Psoas muscle (tissue), 8 donors: ENCODE data around the gene SPTBN1. TPM values are rescaled to one million over a fixed set of nuclear protein-coding genes. Genes with fewer than 3 reads are reported as not detected.
A peak's percentile ranks its signal among the peaks of the same experiment; 100 is the strongest.

Experiments used
- ATAC-seq, 4 donors: fragments of 200-7000 bp; cut with Tn5 transposase; one replicate each; pipeline ENCODE4 v1.9.1; 2020; ENCODE audit warnings: moderate library complexity in 3 of 4, mild to moderate bottlenecking in 2 of 4
- DNase-seq, 2 donors: peaks; one replicate each; pipeline ENCODE4 v3.0.0-alpha.2; 2020
- H3K27ac ChIP-seq: fragments of 200-600 bp; one replicate; pipeline ENCODE4 v1.8.0; 2022
- H3K27me3 ChIP-seq, 3 donors: fragments of 200-600 bp in 1 of 3; one replicate each; pipeline versions ENCODE4 v1.6.1 to v1.8.0; 2013 to 2022; ENCODE audit warnings: low read length in 2 of 3, mild to moderate bottlenecking in 2 of 3, moderate library complexity in 1 of 3; ENCODE audit not compliant: insufficient read depth in 3 of 3
- H3K36me3 ChIP-seq, 2 donors: fragments of 200-600 bp in 1 of 2; one replicate each; pipeline versions ENCODE4 v1.6.1 to v1.8.0; 2013 to 2022; ENCODE audit warnings: low read depth in 1 of 2, mild to moderate bottlenecking in 1 of 2, moderate library complexity in 1 of 2; ENCODE audit not compliant: insufficient read depth in 1 of 2
- H3K4me1 ChIP-seq: fragments of 200-600 bp; one replicate; pipeline ENCODE4 v1.8.0; 2022
- H3K4me3 ChIP-seq: fragments of 200-600 bp; one replicate; pipeline ENCODE4 v1.8.0; 2022; ENCODE audit warnings: mild to moderate bottlenecking
- H3K9me3 ChIP-seq: fragments of 200-600 bp; one replicate; pipeline ENCODE4 v1.8.0; 2022
- CTCF ChIP-seq: fragments of 200-600 bp; IDR thresholded peaks from one replicate; pipeline ENCODE4 v1.8.0; 2022; ENCODE audit warnings: antibody characterized with exemption
- WGBS, 3 donors: extraction: QIAGEN DNeasy Blood & Tissue Kit; methylation state at CpG; one replicate each; pipeline versions ENCODE4 v1.1.6 to v1.1.7; 2013; 5-methylcytosine and 5-hydroxymethylcytosine counted together
- intact Hi-C, 2 donors: fragments of 100-400 bp; cut with DNase I; formaldehyde crosslinking; loops; one replicate each; pipeline versions ENCODE4 v1.11.0 to v1.14.2; 2022
- polyA plus RNA-seq, 3 donors: library from polyadenylated mRNA; stranded (reverse); fragments of 200-250 nt; gene quantifications; one replicate each; pipeline ENCODE4 v1.2.3, GENCODE V29; 2013
- total RNA-seq, 4 donors: library from RNA; stranded (reverse); fragmentation: NEBNext Ultra II Directional in 2 of 4; extraction: Animal tissue kit (Norgen Biotek cat#: 25700) in 2 of 4; gene quantifications; one replicate each; pipeline versions ENCODE4 v1.2.1 to v1.2.4, GENCODE V29; 2021 to 2023
- donor health status: healthy with polysubstance abuse.
- donor health status: DM: no; HTN: no; CAD: no; lungs with moderate emphysema.
- donor health status: Bipolar disorder and iron deficiency.
- donor health status: healthy.
- donor health status: DM: yes; HTN: yes; CAD: no.
- donor health status: DM: no; HTN: no; CAD: no.
- donor health status: DM: no; HTN: no; CAD: no.
- donor health status: DM: yes; HTN: yes; CAD: no.

Gene SPTBN1
- total and polyA plus RNA-seq, 7 donors: 22.9 to 180 (median 87.8) TPM

GRCh38 chr2:54634564-54635511 is 178.7 kb downstream of the SPTBN1 start:
- Histone ChIP-seq H3K27ac (peak overlapping the region; percentile 70), H3K36me3 (peaks cover 5 to 75% of the 10 kb centered on the region in 2 donors), H3K4me3 (no peak overlapping the region), H3K4me1 (peaks cover 38% of the 10 kb centered on the region), H3K9me3 (no peaks in the 10 kb centered on the region), H3K27me3 (no peaks in the 10 kb centered on the region)
- intact Hi-C loops: no loop called here
- 55 to 60% (median 57%) methylated on average over 16 of the region's 16 CpGs for WGBS, 3 donors
- ATAC-seq (peak; percentile 16 to 62 (median 44)), DNase-seq (peak; percentile 55 to 77)
- TF ChIP-seq CTCF: no peak

DNA sequence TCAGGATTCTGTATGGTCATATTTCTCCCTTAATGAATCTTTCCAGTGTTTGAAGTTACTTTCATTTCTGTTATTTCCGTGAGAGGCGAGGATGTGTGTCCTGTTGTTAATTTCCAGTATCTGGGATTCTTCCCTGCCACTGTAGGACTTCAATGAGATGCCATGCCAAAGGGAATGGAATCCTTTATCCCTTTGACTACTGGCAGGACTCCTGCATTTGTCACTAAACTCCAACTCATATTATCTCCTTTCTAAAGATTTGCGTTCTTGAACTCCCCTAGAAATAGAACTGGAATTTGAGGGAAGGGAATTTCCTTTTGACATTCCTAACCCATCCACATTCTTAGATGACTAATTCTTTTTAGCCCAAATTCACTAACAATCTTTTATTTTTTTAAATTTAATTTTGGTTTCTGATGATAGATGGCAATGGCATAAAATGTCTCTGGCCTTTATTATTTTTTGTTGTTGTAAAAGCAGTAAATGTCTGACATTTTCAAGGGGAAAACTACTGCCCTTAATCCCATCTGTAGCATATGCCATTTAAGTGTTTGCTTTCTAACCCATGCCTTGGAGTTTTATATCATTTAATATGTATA is 179.5 kb downstream of the SPTBN1 start:
- H3K27ac ChIP-seq: peak overlapping the region; percentile 70
- 44 to 58% (median 46%) methylated on average over 3 of the region's 3 CpGs for WGBS, 3 donors
- no peak for ATAC-seq
- no peak for DNase-seq
- intact Hi-C loops: no loop called here
- no peaks in the 10 kb centered on the region for H3K27me3 ChIP-seq
- TF ChIP-seq CTCF: no peak
- no peak overlapping the region for H3K4me3 ChIP-seq
- no peaks in the 10 kb centered on the region for H3K9me3 ChIP-seq
- peaks cover 42% of the 10 kb centered on the region for H3K4me1 ChIP-seq
- peaks cover 5 to 68% of the 10 kb centered on the region in 2 donors for H3K36me3 ChIP-seq

GRCh38 chr2:54636415-54637139 is 180.4 kb downstream of the SPTBN1 start:
- Histone ChIP-seq H3K4me3 (no peak overlapping the region), H3K36me3 (peaks cover 5 to 63% of the 10 kb centered on the region in 2 donors), H3K4me1 (peaks cover 41% of the 10 kb centered on the region), H3K27ac (peak overlapping the region; percentile 24), H3K9me3 (no peaks in the 10 kb centered on the region), H3K27me3 (no peaks in the 10 kb centered on the region)
- intact Hi-C loops: no loop called here
- TF ChIP-seq CTCF: no peak
- ATAC-seq: no peak
- WGBS, 3 donors: 67 to 72% (median 71%) methylated on average over 9 of the region's 9 CpGs
- no peak for DNase-seq

DNA sequence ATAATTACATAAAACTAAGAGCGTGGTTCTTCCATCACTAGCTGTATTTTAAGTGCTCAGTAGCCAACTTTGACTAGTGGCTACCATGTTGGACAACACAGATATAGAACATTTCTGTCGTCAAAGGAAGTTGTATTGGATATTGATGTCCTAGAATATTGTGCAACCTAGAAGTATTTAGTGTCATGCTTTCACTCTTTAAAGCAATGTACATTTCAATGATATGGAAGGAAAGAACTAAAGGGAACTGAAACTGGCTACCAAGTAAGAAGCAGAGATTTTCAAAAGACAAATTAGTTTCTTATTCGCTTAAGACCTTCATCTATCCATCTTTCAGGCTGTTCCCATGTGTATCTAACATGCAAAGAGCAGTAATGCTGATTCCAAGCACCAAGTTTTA is 182.0 kb downstream of the SPTBN1 start:
- ATAC-seq (no peak), DNase-seq (no peak)
- no peaks in the 10 kb centered on the region for H3K9me3 ChIP-seq
- H3K36me3 ChIP-seq: peaks cover 8 to 51% of the 10 kb centered on the region in 2 donors
- no peak overlapping the region for H3K4me3 ChIP-seq
- no peak for TF ChIP-seq CTCF
- 89 to 91% (median 90%) methylated on average over 3 of the region's 3 CpGs for WGBS, 3 donors
- no peak overlapping the region for H3K27ac ChIP-seq
- intact Hi-C loops: no loop called here
- H3K4me1 ChIP-seq: peaks cover 31% of the 10 kb centered on the region
- no peaks in the 10 kb centered on the region for H3K27me3 ChIP-seq
